ENCODE measurements around the gene TFAP2B.

DNA sequence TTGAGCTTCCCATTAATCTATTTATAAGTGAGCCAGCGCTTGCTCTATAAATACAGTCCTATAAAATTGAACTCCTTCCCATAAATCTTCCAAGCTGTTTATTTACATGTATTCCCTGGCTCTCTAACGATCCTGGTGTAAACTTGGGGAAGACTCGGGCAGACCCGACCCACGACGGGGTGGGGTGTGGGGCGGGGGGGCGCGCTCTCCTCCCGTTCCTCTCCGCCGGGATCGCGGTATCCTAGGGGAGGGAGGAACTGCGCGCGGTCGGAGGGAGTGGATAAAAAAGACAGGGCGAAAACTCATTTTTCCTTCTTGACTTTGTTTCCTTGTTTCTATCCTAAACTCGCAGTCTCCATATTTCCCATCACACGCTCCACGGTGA is 31.1 kb downstream of the TFAP2B start:
- TF ChIP-seq, protein P1, sequence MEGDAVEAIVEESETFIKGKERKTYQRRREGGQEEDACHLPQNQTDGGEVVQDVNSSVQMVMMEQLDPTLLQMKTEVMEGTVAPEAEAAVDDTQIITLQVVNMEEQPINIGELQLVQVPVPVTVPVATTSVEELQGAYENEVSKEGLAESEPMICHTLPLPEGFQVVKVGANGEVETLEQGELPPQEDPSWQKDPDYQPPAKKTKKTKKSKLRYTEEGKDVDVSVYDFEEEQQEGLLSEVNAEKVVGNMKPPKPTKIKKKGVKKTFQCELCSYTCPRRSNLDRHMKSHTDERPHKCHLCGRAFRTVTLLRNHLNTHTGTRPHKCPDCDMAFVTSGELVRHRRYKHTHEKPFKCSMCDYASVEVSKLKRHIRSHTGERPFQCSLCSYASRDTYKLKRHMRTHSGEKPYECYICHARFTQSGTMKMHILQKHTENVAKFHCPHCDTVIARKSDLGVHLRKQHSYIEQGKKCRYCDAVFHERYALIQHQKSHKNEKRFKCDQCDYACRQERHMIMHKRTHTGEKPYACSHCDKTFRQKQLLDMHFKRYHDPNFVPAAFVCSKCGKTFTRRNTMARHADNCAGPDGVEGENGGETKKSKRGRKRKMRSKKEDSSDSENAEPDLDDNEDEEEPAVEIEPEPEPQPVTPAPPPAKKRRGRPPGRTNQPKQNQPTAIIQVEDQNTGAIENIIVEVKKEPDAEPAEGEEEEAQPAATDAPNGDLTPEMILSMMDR (IDR thresholded peaks at IDR 0.05), result no peak
- no peak for TF ChIP-seq POLR2A (IDR thresholded peaks at IDR 0.05)

Data from right lobe of liver (tissue), 4 donors.